Naive thymus-derived CD8-positive, alpha-beta T cell (primary cell): ENCODE results near the gene MFSD6. TPM values are rescaled to one million over a fixed set of nuclear protein-coding genes. Genes with fewer than 3 reads are reported as not detected.
A peak's percentile ranks its signal among the peaks of the same experiment; 100 is the strongest.

Experiments used
- ATAC-seq, 2 donors: fragments of 150-1000 bp; cut with Tn5 transposase in 1 of 2; sonication (Bioruptor Pico), chemical (Tn5 transposase) in 1 of 2; 1 replicate in 1 of 2; 2 replicates in 1 of 2; pipeline ENCODE4 v1.10.0; 2021; ENCODE audit warnings: mild to moderate bottlenecking in 2 of 2, moderate library complexity in 2 of 2
- POLR2A ChIA-PET: fragments of 350-600 bp; sonication (Branson Sonifier 250); formaldehyde crosslinking; loops from one replicate; lab custom pipeline; 2021; ENCODE audit warnings: antibody characterized with exemption; lab: Charles Lee
- DNase-seq, 10 donors: peaks; one replicate each; pipeline versions ENCODE4 v3.0.0 to v3.0.0-alpha.2; 2020 to 2022
- H3K27ac Mint-ChIP-seq, 10 donors: one replicate each; pipeline ENCODE4 v1.8.0; 2020 to 2022; ENCODE audit warnings: mild to moderate bottlenecking in 10 of 10, mixed read lengths in 10 of 10, moderate library complexity in 4 of 10, inconsistent platforms in 1 of 10
- H3K27me3 Mint-ChIP-seq, 5 donors: one replicate each; pipeline ENCODE4 v1.8.0; 2021 to 2022; ENCODE audit warnings: mixed read lengths in 5 of 5
- H3K36me3 Mint-ChIP-seq, 3 donors: one replicate each; pipeline ENCODE4 v1.8.0; 2020 to 2022; ENCODE audit warnings: mixed read lengths in 3 of 3, mild to moderate bottlenecking in 2 of 3, inconsistent platforms in 1 of 3
- H3K4me1 Mint-ChIP-seq, 4 donors: one replicate each; pipeline ENCODE4 v1.8.0; 2021 to 2022; ENCODE audit warnings: mixed read lengths in 4 of 4
- H3K4me3 Mint-ChIP-seq, 10 donors: one replicate each; pipeline ENCODE4 v1.8.0; 2020 to 2022; ENCODE audit warnings: mild to moderate bottlenecking in 10 of 10, mixed read lengths in 10 of 10, moderate library complexity in 6 of 10, inconsistent platforms in 1 of 10
- H3K9me3 Mint-ChIP-seq, 9 donors: one replicate each; pipeline ENCODE4 v1.8.0; 2020 to 2022; ENCODE audit warnings: mixed read lengths in 9 of 9, mild to moderate bottlenecking in 3 of 9, inconsistent platforms in 1 of 9, moderate library complexity in 1 of 9
- polyA plus RNA-seq, 3 donors: library from polyadenylated mRNA; unstranded; fragments of 300-500 nt; fragmentation: Illumina TruSeq; gene quantifications; one replicate each; pipeline ENCODE4 v1.2.3, GENCODE V29; 2021
- total RNA-seq, 8 experiments: library from RNA in 2 of 8; stranded (reverse) in 2 of 8; gene quantifications; one replicate each; pipeline ENCODE4 v1.2.3 and lab custom pipeline; 2021 to 2026

MFSD6 gene
- total and polyA plus RNA-seq, 5 experiments from 2014 or later, result 14.7 to 61.3 (median 18.5) TPM

DNA sequence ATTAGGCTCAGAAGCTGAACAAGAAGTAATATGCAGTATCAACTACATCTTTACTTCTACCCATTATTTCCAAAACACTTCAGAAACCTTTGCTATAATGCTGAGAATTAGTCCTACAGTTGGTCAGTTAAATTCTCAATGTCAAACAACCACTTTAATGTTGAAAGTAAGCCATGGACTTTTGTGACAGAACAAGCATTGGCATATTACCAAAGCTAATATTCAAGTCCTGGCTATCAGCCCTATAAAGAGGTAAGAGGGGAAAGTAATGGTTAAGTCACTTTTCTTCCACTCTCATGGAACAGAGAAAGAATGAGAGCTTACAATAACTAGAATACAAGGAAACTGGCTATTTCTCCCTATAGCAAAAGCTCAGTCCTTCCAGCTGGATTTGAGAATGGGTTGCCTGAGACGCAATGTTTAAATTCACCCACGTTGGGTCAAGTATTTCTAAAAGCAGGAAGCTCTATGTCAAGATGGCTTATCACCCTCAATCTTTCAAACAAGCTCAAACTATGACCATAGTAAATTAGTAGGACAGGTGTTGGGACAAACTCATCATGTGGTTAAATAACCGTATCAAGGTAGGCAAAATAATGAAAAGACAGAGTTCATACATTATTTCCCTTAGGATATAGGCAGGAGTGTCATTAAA is 31.4 kb upstream of the MFSD6 start:
- Mint-ChIP-seq H3K4me1 (peaks cover 0 to 4% (median 0%) of the 10 kb centered on the region in 4 donors), H3K9me3 (no peaks in the 10 kb centered on the region), H3K4me3 (no peak overlapping the region), H3K36me3 (no peaks in the 10 kb centered on the region), H3K27ac (no peak overlapping the region), H3K27me3 (no peaks in the 10 kb centered on the region)
- DNase-seq (no peak), ATAC-seq (no peak)
- POLR2A ChIA-PET, result no interaction called here

DNA sequence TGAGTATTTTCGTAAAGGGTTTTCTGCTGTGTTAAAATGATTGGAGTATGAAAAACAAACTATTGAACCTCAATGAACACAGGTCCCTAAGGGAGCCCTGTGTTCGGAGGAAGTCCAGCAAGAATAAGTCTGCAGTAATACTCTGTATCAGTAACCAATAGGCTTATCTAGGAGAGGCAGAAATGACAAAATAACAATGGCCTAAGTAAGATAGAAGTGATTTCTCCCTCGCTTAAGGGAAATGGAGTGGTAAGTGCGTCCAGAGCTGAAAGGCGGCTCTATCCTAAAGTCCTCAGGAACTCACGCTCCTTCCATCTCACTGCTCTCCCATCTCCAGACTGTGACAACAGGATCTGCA is 29.3 kb upstream of the MFSD6 start:
- peaks cover 0 to 6% (median 2%) of the 10 kb centered on the region in 4 donors for H3K4me1 Mint-ChIP-seq
- H3K27ac Mint-ChIP-seq, result no peak overlapping the region
- POLR2A ChIA-PET, result no interaction called here
- H3K27me3 Mint-ChIP-seq, result no peaks in the 10 kb centered on the region
- H3K4me3 Mint-ChIP-seq, result no peak overlapping the region
- no peak for DNase-seq
- H3K9me3 Mint-ChIP-seq, result no peaks in the 10 kb centered on the region
- no peaks in the 10 kb centered on the region for H3K36me3 Mint-ChIP-seq
- no peak for ATAC-seq

DNA sequence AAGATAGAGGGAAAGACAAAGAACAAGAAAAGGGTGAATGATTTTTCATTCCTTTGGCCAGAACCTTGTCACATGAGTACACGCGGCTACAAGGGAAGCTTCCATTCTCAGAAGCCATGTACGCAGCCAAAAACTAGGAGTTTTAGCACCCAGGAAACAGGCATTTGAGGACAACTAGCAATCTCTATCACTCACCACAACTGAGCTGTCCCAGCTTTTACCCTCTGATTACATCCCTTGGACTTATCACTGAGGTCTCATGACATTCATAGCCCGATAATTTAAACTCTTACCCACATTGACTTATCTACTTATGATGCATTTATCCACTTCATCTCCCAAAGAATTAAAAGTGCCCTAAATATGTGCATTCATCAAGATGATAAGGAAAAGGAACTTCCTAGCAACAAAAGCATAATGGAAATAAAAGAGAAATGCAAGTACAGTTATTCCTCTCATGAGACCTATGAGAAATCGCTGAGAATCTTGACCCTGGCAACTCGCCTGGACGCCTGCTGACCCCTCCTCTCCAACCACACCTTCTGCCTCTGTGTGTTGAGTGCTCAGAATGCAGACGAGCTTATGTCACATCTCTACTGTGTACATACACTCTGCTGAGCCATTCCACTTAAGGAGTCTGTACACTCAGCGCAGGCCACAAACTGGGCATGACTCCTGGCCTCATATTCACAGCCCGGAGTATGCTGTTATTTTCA is 28.7 kb upstream of the MFSD6 start:
- no peak overlapping the region for H3K4me3 Mint-ChIP-seq
- peaks cover 0 to 6% (median 2%) of the 10 kb centered on the region in 4 donors for H3K4me1 Mint-ChIP-seq
- no peak for ATAC-seq
- POLR2A ChIA-PET, result no interaction called here
- H3K9me3 Mint-ChIP-seq, result no peaks in the 10 kb centered on the region
- H3K27ac Mint-ChIP-seq, result peak overlapping the region in 1 of 10 donors; percentile 26
- H3K36me3 Mint-ChIP-seq, result no peaks in the 10 kb centered on the region
- no peak for DNase-seq
- H3K27me3 Mint-ChIP-seq, result no peaks in the 10 kb centered on the region

DNA sequence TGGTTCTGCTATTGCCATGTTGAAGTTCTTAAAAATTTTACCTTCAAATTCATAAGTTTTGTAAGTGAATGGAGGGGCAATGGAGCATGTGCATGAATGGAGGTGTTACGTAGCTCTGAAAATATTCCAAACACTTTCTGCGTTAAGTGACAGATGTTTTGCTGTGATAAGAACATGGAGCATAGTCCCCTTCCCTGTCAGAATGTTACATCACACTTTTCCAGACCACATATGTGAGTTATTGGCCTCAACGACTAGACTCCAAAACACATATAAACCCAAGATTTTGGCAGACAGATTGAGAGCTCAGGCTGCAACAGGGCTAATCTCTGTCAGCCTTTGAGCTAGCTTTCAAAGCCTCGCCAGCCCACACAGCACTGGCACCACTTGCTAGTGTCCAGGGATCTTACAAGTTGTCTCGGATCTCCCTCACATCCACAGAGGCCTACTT is 27.2 kb upstream of the MFSD6 start:
- no peaks in the 10 kb centered on the region for H3K9me3 Mint-ChIP-seq
- ATAC-seq (no peak), DNase-seq (no peak)
- H3K27ac Mint-ChIP-seq, result no peak overlapping the region
- H3K4me3 Mint-ChIP-seq, result no peak overlapping the region
- peaks cover 0 to 6% (median 2%) of the 10 kb centered on the region in 4 donors for H3K4me1 Mint-ChIP-seq
- POLR2A ChIA-PET, result no interaction called here
- H3K27me3 Mint-ChIP-seq, result no peaks in the 10 kb centered on the region
- no peaks in the 10 kb centered on the region for H3K36me3 Mint-ChIP-seq

DNA sequence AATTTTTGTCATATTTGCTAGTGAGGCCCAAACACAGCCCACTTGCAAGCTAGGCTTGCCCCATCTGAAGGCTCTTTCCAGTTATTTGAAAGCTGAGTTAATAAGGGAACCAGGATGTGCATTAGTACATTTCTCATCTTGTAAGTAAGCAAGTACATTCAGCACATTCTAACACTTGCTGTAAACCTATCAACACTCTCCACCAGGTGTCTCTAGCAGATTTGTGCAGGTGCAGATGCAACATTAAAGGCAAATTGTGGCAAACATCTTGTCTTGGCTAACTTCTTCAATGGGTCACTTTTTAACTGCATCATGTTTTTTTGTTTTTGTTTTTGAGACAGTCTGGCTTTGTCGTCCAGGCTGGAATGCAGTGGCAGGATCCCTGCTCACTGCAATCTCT is 25.3 kb upstream of the MFSD6 start:
- H3K36me3 Mint-ChIP-seq, result no peaks in the 10 kb centered on the region
- no peak overlapping the region for H3K4me3 Mint-ChIP-seq
- ATAC-seq (peak; percentile 89 to 98), DNase-seq (peak in 8 of 10 donors; percentile 9 to 72 (median 58))
- no peaks in the 10 kb centered on the region for H3K9me3 Mint-ChIP-seq
- H3K27ac Mint-ChIP-seq, result peak overlapping the region in 3 of 10 donors; percentile 2 to 52 (median 34)
- H3K27me3 Mint-ChIP-seq, result peaks cover 0 to 2% (median 0%) of the 10 kb centered on the region in 5 donors
- POLR2A ChIA-PET, result interaction anchor here (1.0 kb wide), 1 partner anchor 27 kb away, joined by 3 read pairs; no protein-coding TSS in a partner anchor
- peaks cover 0 to 6% (median 2%) of the 10 kb centered on the region in 4 donors for H3K4me1 Mint-ChIP-seq

DNA sequence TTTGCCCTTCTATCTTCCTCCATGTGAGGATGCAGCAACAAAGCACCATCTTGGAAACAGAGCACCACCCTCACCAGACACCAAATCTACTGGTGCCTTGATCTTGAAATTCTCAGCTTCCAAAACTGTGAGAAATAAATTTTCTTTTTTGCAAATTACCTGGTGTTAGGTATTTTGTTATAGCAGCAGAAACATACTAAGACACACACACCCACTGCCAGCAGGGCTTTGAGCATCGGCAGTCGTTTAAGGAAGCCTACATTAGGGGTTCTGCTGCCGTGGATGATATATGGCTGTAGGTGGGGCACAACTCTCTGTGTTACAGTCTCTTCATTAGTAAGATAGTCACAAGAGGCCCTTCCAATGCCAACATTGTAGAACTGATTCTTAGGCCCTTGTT is 20.7 kb upstream of the MFSD6 start:
- DNase-seq, result no peak
- no peak for ATAC-seq
- H3K9me3 Mint-ChIP-seq, result no peaks in the 10 kb centered on the region
- peak overlapping the region in 1 of 10 donors; percentile 11 for H3K27ac Mint-ChIP-seq
- peaks cover 0 to 6% (median 2%) of the 10 kb centered on the region in 4 donors for H3K4me1 Mint-ChIP-seq
- no peaks in the 10 kb centered on the region for H3K36me3 Mint-ChIP-seq
- H3K4me3 Mint-ChIP-seq, result no peak overlapping the region
- POLR2A ChIA-PET, result interaction anchor here (1.3 kb wide), 1 partner anchor 20 kb away, joined by 4 read pairs; no protein-coding TSS in a partner anchor
- H3K27me3 Mint-ChIP-seq, result peaks cover 0 to 2% (median 0%) of the 10 kb centered on the region in 5 donors

DNA sequence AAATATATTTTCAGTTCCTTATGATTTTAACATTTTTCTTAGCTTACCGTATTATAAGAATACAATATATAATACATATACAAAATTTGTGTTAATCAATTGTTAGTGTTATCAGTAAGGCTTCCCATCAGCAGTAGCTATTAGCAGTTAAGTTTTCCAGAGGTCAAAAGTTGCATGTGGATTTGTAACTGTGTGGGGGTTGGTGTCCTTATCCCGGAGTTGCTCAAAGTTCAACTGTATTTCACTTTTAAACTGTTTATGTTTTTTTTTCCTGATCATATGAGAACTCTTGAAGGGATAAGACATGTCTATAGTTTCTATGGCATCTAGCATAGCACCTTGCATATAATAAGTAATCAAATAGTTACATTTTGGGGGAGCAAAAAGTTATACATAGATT is 11.9 kb upstream of the MFSD6 start:
- H3K27ac Mint-ChIP-seq, result no peak overlapping the region
- H3K4me1 Mint-ChIP-seq, result no peaks in the 10 kb centered on the region
- POLR2A ChIA-PET, result no interaction called here
- ATAC-seq (no peak), DNase-seq (no peak)
- no peaks in the 10 kb centered on the region for H3K27me3 Mint-ChIP-seq
- no peaks in the 10 kb centered on the region for H3K9me3 Mint-ChIP-seq
- no peak overlapping the region for H3K4me3 Mint-ChIP-seq
- H3K36me3 Mint-ChIP-seq, result no peaks in the 10 kb centered on the region

DNA sequence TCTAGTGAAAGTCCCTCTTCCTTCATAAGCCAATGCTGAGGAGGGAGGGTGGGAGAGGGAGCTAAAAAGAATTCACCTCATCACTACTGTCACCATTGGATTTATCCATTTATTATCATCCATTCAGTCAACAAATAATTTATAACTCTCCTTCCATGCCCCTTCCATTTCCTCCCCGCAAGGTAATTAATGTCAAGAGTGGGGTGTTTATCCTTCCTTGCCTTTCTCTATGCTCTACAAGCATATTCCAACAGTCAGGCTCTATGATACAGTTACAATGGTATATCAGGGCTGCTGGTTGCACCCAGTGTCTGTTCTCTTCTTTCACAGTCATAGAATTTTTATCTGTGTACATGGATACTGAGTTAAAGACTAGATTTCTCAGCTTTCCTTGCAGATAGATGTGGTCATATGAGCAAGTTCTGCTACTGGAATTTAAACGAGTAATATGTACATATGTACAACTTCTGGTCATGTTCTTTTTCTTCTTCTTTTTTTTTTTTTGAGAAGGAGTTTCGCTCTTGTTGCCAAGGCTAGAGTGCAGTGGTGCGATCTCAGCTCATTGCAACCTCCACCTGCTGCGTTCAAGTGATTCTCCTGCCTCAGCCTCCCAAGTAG is 5.1 kb upstream of the MFSD6 start:
- Mint-ChIP-seq H3K27me3 (no peaks in the 10 kb centered on the region), H3K4me3 (no peak overlapping the region), H3K9me3 (no peaks in the 10 kb centered on the region), H3K36me3 (no peaks in the 10 kb centered on the region), H3K27ac (peak overlapping the region in 5 of 10 donors; percentile 3 to 48 (median 33)), H3K4me1 (no peaks in the 10 kb centered on the region)
- DNase-seq (no peak), ATAC-seq (no peak)
- POLR2A ChIA-PET, result no interaction called here

DNA sequence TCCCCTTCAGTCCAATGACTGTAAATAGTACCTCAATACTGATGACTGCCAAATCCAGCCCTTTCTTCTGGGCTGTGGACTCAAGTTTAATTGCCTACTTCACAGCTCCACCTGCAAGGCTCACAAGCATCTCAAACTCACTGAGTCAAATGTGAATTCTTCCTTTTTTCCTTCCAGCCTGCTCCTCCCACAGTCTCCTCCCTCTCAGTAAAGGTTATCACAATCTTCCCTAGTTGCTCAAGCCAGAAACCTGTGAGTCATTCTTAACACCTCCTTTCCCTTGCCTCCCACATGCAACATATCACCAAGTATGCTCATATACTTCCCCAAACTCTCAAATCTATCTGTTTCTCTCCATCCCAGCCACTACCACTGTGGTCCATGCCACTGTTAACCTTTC is 3.7 kb upstream of the MFSD6 start:
- ATAC-seq, result no peak
- no peak overlapping the region for H3K4me3 Mint-ChIP-seq
- no peak overlapping the region for H3K27ac Mint-ChIP-seq
- no peaks in the 10 kb centered on the region for H3K36me3 Mint-ChIP-seq
- H3K27me3 Mint-ChIP-seq, result no peaks in the 10 kb centered on the region
- peaks cover 2 to 7% (median 4%) of the 10 kb centered on the region in 4 donors for H3K4me1 Mint-ChIP-seq
- DNase-seq, result no peak
- H3K9me3 Mint-ChIP-seq, result no peaks in the 10 kb centered on the region
- POLR2A ChIA-PET, result interaction anchor here (1.0 kb wide), 1 partner anchor 133 kb away, joined by 3 read pairs; no protein-coding TSS in a partner anchor

DNA sequence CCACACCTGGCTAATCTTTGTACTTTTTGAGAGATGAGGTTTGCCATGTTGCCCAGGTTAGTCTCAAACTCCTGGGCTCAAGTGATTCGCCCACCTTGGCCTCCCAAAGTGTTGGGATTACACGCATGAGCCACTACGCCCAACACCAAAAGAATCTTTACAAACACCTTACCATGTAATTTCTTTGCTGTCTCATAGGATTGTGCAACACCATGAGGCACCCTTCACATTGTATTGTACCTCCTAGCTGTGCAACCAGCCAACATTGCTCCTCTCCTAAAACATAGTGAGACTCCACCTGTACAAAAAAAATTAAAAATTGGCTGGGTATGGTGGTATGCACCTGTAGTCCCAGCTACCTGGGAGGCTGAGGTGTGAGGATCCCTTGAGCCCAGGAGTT is 3.1 kb upstream of the MFSD6 start:
- DNase-seq, result no peak
- H3K27me3 Mint-ChIP-seq, result no peaks in the 10 kb centered on the region
- peaks cover 8 to 13% (median 10%) of the 10 kb centered on the region in 4 donors for H3K4me1 Mint-ChIP-seq
- ATAC-seq, result no peak
- POLR2A ChIA-PET, result interaction anchor here (0.6 to 1.0 kb wide), 2 partner anchors 133 to 282 kb away, joined by 3 to 4 read pairs; no protein-coding TSS in a partner anchor
- no peaks in the 10 kb centered on the region for H3K9me3 Mint-ChIP-seq
- no peak overlapping the region for H3K27ac Mint-ChIP-seq
- no peak overlapping the region for H3K4me3 Mint-ChIP-seq
- no peaks in the 10 kb centered on the region for H3K36me3 Mint-ChIP-seq

DNA sequence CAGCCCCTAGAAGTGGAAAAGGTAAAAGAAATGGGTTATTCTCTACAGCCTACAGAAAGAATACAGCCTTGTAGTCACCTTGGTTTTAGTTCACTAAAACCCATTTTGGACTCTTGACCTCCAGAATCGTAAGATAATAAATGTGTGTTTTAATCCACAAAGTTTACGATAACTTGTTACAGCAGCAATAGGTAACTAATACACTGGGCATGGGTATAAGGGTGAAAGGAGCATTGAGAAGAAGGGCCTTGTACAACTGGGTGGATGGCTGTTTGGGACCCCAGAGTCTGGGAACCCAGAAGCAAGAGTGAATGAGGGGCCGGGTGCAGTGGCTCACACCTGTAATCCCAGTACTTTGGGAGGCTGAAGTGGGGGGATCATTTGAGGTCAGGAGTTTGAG is 2.2 kb upstream of the MFSD6 start:
- POLR2A ChIA-PET, result interaction anchor here (1.6 kb wide), 1 partner anchor 46 kb away, joined by 6 read pairs; no protein-coding TSS in a partner anchor
- ATAC-seq, result no peak

DNA sequence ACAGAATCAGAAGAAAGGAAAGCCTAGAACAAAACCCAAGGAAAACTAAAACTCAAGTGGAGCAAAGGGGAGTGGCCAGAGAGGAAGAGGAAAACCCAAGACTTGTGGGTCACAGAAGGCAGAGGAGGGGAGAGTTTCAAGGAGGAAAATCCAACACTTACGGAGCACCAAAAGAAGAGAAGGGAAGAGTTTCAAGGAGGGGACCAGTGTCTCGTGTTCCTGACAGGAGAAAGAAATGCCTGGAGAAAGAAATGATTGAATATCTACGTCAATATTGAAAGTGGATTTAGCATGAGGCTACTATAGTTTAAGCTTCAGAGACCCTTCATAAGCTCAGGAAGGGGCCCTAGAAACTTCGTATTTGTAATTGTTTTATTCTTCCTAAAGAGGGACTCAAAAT is 1.4 kb upstream of the MFSD6 start:
- H3K4me3 Mint-ChIP-seq, result peak overlapping the region in 1 of 10 donors; percentile 84
- POLR2A ChIA-PET, result interaction anchor here (0.6 to 5.3 kb wide), 28 partner anchors 9 to 1271 kb away, joined by 3 to 99 read pairs (median 4); partner anchors contain the start of genes GLS, NABP1, NEMP2 and OSGEPL1

More for the DNA sequence above, 2.2 kb upstream of the MFSD6 start:
- Mint-ChIP-seq H3K4me3 (no peak overlapping the region), H3K27me3 (no peaks in the 10 kb centered on the region), H3K27ac (no peak overlapping the region), H3K36me3 (no peaks in the 10 kb centered on the region), H3K4me1 (peaks cover 12 to 22% (median 18%) of the 10 kb centered on the region in 4 donors), H3K9me3 (no peaks in the 10 kb centered on the region)
- DNase-seq, result no peak

More for the DNA sequence above, 1.4 kb upstream of the MFSD6 start:
- no peaks in the 10 kb centered on the region for H3K9me3 Mint-ChIP-seq
- peaks cover 12 to 30% (median 26%) of the 10 kb centered on the region in 4 donors for H3K4me1 Mint-ChIP-seq
- no peak for DNase-seq
- no peak for ATAC-seq
- no peak overlapping the region for H3K27ac Mint-ChIP-seq
- no peaks in the 10 kb centered on the region for H3K36me3 Mint-ChIP-seq
- no peaks in the 10 kb centered on the region for H3K27me3 Mint-ChIP-seq
